ENCODE measurements around the gene LMX1B. TPM values are rescaled to one million over a fixed set of nuclear protein-coding genes. Genes with fewer than 3 reads are reported as not detected.

The LMX1B gene
- polyA plus RNA-seq, 1 donor (not counting 4 experiments of a cell fraction or from before 2014, with no cell fraction given): 0.24 TPM

DNA sequence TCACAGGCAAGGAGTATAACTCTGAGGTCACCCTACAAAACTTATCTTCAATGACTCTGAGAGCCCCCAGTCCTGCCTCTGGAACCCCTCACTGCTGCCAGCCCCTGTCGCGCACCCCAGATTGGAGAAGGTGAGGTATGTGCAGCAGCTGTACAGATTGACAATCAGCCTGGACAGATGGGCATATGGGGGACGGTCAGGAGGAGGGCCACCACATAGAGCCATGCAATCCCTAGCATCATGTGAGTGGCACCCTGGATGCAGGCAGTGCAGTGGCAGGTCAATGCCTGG is 90.1 kb downstream of the LMX1B start:
- no peak overlapping the region for H2AFZ ChIP-seq (ENCODE audit: control insufficient read depth, low read length)
- no peak overlapping the region for H3K4me3 ChIP-seq (ENCODE audit: control insufficient read depth in 2 of 3, extremely low read depth in 1 of 3, insufficient read depth in 2 of 3, low read depth in 1 of 3, low read length in 3 of 3)
- DNase-seq (ENCODE audit: low read depth, low spot score): no peak
- no peaks in the 10 kb centered on the region for H3K9me1 ChIP-seq (ENCODE audit: control insufficient read depth, extremely low read depth, insufficient read depth, low read length)
- dilution Hi-C loops (cut with MboI; ENCODE audit: extremely low pct_ligation_motif_present, low sequenced_read_pairs): no loop called here
- TF ChIP-seq EZH2 (IDR thresholded peaks at IDR 0.05; ENCODE audit: low read length): no peak
- TF ChIP-seq, protein P1, sequence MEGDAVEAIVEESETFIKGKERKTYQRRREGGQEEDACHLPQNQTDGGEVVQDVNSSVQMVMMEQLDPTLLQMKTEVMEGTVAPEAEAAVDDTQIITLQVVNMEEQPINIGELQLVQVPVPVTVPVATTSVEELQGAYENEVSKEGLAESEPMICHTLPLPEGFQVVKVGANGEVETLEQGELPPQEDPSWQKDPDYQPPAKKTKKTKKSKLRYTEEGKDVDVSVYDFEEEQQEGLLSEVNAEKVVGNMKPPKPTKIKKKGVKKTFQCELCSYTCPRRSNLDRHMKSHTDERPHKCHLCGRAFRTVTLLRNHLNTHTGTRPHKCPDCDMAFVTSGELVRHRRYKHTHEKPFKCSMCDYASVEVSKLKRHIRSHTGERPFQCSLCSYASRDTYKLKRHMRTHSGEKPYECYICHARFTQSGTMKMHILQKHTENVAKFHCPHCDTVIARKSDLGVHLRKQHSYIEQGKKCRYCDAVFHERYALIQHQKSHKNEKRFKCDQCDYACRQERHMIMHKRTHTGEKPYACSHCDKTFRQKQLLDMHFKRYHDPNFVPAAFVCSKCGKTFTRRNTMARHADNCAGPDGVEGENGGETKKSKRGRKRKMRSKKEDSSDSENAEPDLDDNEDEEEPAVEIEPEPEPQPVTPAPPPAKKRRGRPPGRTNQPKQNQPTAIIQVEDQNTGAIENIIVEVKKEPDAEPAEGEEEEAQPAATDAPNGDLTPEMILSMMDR (optimal IDR thresholded peaks at IDR 0.05 in 1 of 3, IDR thresholded peaks at IDR 0.05 in 1 of 3, conservative IDR thresholded peaks at IDR 0.05 in 1 of 3; ENCODE audit: extremely low read depth in 1 of 3, insufficient read depth in 2 of 3, low read length in 3 of 3): no peak
- H4K20me1 ChIP-seq (ENCODE audit: control insufficient read depth, extremely low read depth, insufficient read depth, low read length): peaks cover 2% of the 10 kb centered on the region
- no peak overlapping the region for H3K4me2 ChIP-seq (ENCODE audit: control insufficient read depth, extremely low read depth, insufficient read depth, low read depth, low read length)
- no peaks in the 10 kb centered on the region for H3K36me3 ChIP-seq (ENCODE audit: control insufficient read depth in 2 of 2, extremely low read depth in 1 of 2, insufficient read depth in 2 of 2, low read length in 2 of 2)
- no peak for FAIRE-seq
- no peaks in the 10 kb centered on the region for H3K79me2 ChIP-seq (ENCODE audit: control insufficient read depth, insufficient read depth, low read length)
- no peaks in the 10 kb centered on the region for H3K9me3 ChIP-seq (ENCODE audit: control insufficient read depth, low read depth, low read length)
- H3K4me1 ChIP-seq (ENCODE audit: control insufficient read depth, extremely low read depth, insufficient read depth, low read length): peaks cover 15% of the 10 kb centered on the region
- peaks cover 21% of the 10 kb centered on the region for H3K27me3 ChIP-seq (ENCODE audit: control insufficient read depth, extremely low read depth, insufficient read depth, low read length)
- H3K27ac ChIP-seq (ENCODE audit: control insufficient read depth, insufficient read depth, low read length): no peak overlapping the region
- no peak overlapping the region for H3K9ac ChIP-seq (ENCODE audit: control insufficient read depth, extremely low read depth, insufficient read depth, low read length)

- Histone ChIP-seq H3K4me2 (ENCODE audit: control insufficient read depth, extremely low read depth, insufficient read depth, low read depth, low read length) (peak overlapping the region; percentile 54), H3K79me2 (ENCODE audit: control insufficient read depth, insufficient read depth, low read length) (no peaks in the 10 kb centered on the region), H3K27me3 (ENCODE audit: control insufficient read depth, extremely low read depth, insufficient read depth, low read length) (peaks cover 21% of the 10 kb centered on the region), H3K9me3 (ENCODE audit: control insufficient read depth, low read depth, low read length) (no peaks in the 10 kb centered on the region), H3K27ac (ENCODE audit: control insufficient read depth, insufficient read depth, low read length) (no peak overlapping the region), H3K36me3 (ENCODE audit: control insufficient read depth in 2 of 2, extremely low read depth in 1 of 2, insufficient read depth in 2 of 2, low read length in 2 of 2) (no peaks in the 10 kb centered on the region), H3K4me3 (ENCODE audit: control insufficient read depth in 2 of 3, extremely low read depth in 1 of 3, insufficient read depth in 2 of 3, low read depth in 1 of 3, low read length in 3 of 3) (no peak overlapping the region), H4K20me1 (ENCODE audit: control insufficient read depth, extremely low read depth, insufficient read depth, low read length) (peaks cover 2% of the 10 kb centered on the region), H3K9ac (ENCODE audit: control insufficient read depth, extremely low read depth, insufficient read depth, low read length) (no peak overlapping the region), H3K9me1 (ENCODE audit: control insufficient read depth, extremely low read depth, insufficient read depth, low read length) (no peaks in the 10 kb centered on the region), H2AFZ (ENCODE audit: control insufficient read depth, low read length) (peak overlapping the region; percentile 58), H3K4me1 (ENCODE audit: control insufficient read depth, extremely low read depth, insufficient read depth, low read length) (peaks cover 15% of the 10 kb centered on the region)
- no peak for TF ChIP-seq EZH2 (IDR thresholded peaks at IDR 0.05; ENCODE audit: low read length)
- TF ChIP-seq, protein P1 (optimal IDR thresholded peaks at IDR 0.05 in 1 of 3, IDR thresholded peaks at IDR 0.05 in 1 of 3, conservative IDR thresholded peaks at IDR 0.05 in 1 of 3; ENCODE audit: extremely low read depth in 1 of 3, insufficient read depth in 2 of 3, low read length in 3 of 3): no peak
- peak; percentile 91 for FAIRE-seq
- DNase-seq (ENCODE audit: low read depth, low spot score): no peak
- dilution Hi-C loops (cut with MboI; ENCODE audit: extremely low pct_ligation_motif_present, low sequenced_read_pairs): no loop called here
Measured at GRCh38 chr9:126704157-126704891, 90.6 kb downstream of the LMX1B start.
